ENCODE results near the gene ZNF322.

The ZNF322 gene

GRCh38 chr6:26657256-26657655 lies 2.3 kb downstream of the ZNF322 start:
- in situ Hi-C loops (cut with HindIII; ENCODE audit: low sequenced_read_pairs), result no loop called here
- DNase-seq (ENCODE audit: low read depth, low spot score), result no peak
- TF ChIP-seq CTCF (IDR thresholded peaks at IDR 0.05; ENCODE audit: low read depth, low read length), result no peak
- H3K4me3 ChIP-seq (ENCODE audit: low read depth, low read length), result no peak overlapping the region

GRCh38 chr6:26653007-26653406 lies 6.5 kb downstream of the ZNF322 start:
- no peak for DNase-seq (ENCODE audit: low read depth, low spot score)
- no peak overlapping the region for H3K4me3 ChIP-seq (ENCODE audit: low read depth, low read length)
- TF ChIP-seq CTCF (IDR thresholded peaks at IDR 0.05; ENCODE audit: low read depth, low read length), result no peak
- in situ Hi-C loops (cut with HindIII; ENCODE audit: low sequenced_read_pairs), result no loop called here

GRCh38 chr6:26651133-26651781 lies 8.3 kb downstream of the ZNF322 start:
- no peak for TF ChIP-seq CTCF (IDR thresholded peaks at IDR 0.05; ENCODE audit: low read depth, low read length)
- no peak overlapping the region for H3K4me3 ChIP-seq (ENCODE audit: low read depth, low read length)
- in situ Hi-C loops (cut with HindIII; ENCODE audit: low sequenced_read_pairs), result no loop called here
- no peak for DNase-seq (ENCODE audit: low read depth, low spot score)

- TF ChIP-seq CTCF (IDR thresholded peaks at IDR 0.05; ENCODE audit: low read depth, low read length), result no peak
- DNase-seq (ENCODE audit: low read depth, low spot score), result no peak
- no peak overlapping the region for H3K4me3 ChIP-seq (ENCODE audit: low read depth, low read length)
- in situ Hi-C loops (cut with HindIII; ENCODE audit: low sequenced_read_pairs), result no loop called here
Observed at GRCh38 chr6:26646074-26646473, 13.5 kb downstream of the ZNF322 start.

- in situ Hi-C loops (cut with HindIII; ENCODE audit: low sequenced_read_pairs), result no loop called here
- no peak for DNase-seq (ENCODE audit: low read depth, low spot score)
- no peak for TF ChIP-seq CTCF (IDR thresholded peaks at IDR 0.05; ENCODE audit: low read depth, low read length)
- H3K4me3 ChIP-seq (ENCODE audit: low read depth, low read length), result no peak overlapping the region
Observed at GRCh38 chr6:26640806-26641205, 18.7 kb downstream of the ZNF322 start.

- in situ Hi-C loops (cut with HindIII; ENCODE audit: low sequenced_read_pairs), result no loop called here
Observed at GRCh38 chr6:26629359-26629758, 30.2 kb downstream of the ZNF322 start.

More at GRCh38 chr6:26629359-26629758, 30.2 kb downstream of the ZNF322 start:
- H3K4me3 ChIP-seq (ENCODE audit: low read depth, low read length), result no peak overlapping the region
- no peak for TF ChIP-seq CTCF (IDR thresholded peaks at IDR 0.05; ENCODE audit: low read depth, low read length)
- no peak for DNase-seq (ENCODE audit: low read depth, low spot score)
